Endothelial cell (in vitro differentiated cells): Measurements from ENCODE around the gene COG5. TPM values are rescaled to one million over a fixed set of nuclear protein-coding genes. Genes with fewer than 3 reads are reported as not detected.
A peak's percentile ranks its signal among the peaks of the same experiment; 100 is the strongest.
"Not testable (repeated sequence)": the region's sequence is repeated elsewhere in the genome, so short reads cannot be mapped to it uniquely, and the experiment has no call there.

Source experiments
- DNase-seq: peaks from one replicate; pipeline ENCODE4 v3.0.0; 2021; ENCODE audit warnings: low spot score
- H3K27ac Mint-ChIP-seq: one replicate; pipeline ENCODE4 v1.8.0; 2021; ENCODE audit warnings: mixed read lengths, inconsistent platforms; ENCODE audit not compliant: unreplicated experiment
- H3K27me3 Mint-ChIP-seq: one replicate; pipeline ENCODE4 v1.8.0; 2021; ENCODE audit warnings: mild to moderate bottlenecking, moderate library complexity, mixed read lengths, inconsistent platforms; ENCODE audit not compliant: unreplicated experiment
- H3K36me3 Mint-ChIP-seq: one replicate; pipeline ENCODE4 v1.8.0; 2021; ENCODE audit warnings: mild to moderate bottlenecking, low read depth, mixed read lengths, inconsistent platforms; ENCODE audit not compliant: unreplicated experiment
- H3K4me1 Mint-ChIP-seq: one replicate; pipeline ENCODE4 v1.8.0; 2021; ENCODE audit warnings: mild to moderate bottlenecking, mixed read lengths, inconsistent platforms; ENCODE audit not compliant: unreplicated experiment
- H3K4me3 Mint-ChIP-seq: one replicate; pipeline ENCODE4 v1.8.0; 2021; ENCODE audit warnings: mild to moderate bottlenecking, mixed read lengths, inconsistent platforms; ENCODE audit not compliant: unreplicated experiment
- H3K9me3 Mint-ChIP-seq: one replicate; pipeline ENCODE4 v1.8.0; 2021; ENCODE audit warnings: mixed read lengths, inconsistent platforms; ENCODE audit not compliant: unreplicated experiment
- CTCF ChIP-seq: fragments of 200-600 bp; sonication (generic); IDR thresholded peaks from one replicate; pipeline ENCODE4 v1.5.0; 2021; ENCODE audit warnings: antibody characterized with exemption; ENCODE audit not compliant: unreplicated experiment
- total RNA-seq: library from RNA; stranded (reverse); fragmentation: NEBNext Ultra II Directional; extraction: Animal tissue kit (Norgen Biotek cat#: 25700); gene quantifications from one replicate; pipeline ENCODE4 v1.2.1, GENCODE V29; 2021; ENCODE audit not compliant: unreplicated experiment

COG5 gene
- total RNA-seq, 1 donor from 2014 or later = 26.7 TPM

- Mint-ChIP-seq H3K27me3 (no peaks in the 10 kb centered on the region), H3K4me3 (no peak overlapping the region), H3K27ac (no peak overlapping the region), H3K9me3 (no peaks in the 10 kb centered on the region), H3K4me1 (peaks cover 3% of the 10 kb centered on the region), H3K36me3 (peaks cover 10% of the 10 kb centered on the region)
- no peak for DNase-seq
- no peak for TF ChIP-seq CTCF
Measured at GRCh38 chr7:107160389-107160788, 403.3 kb downstream of the COG5 start.

GRCh38 chr7:107158028-107158427 is 405.7 kb downstream of the COG5 start:
- H3K27ac Mint-ChIP-seq = no peak overlapping the region
- no peaks in the 10 kb centered on the region for H3K27me3 Mint-ChIP-seq
- TF ChIP-seq CTCF = no peak
- H3K36me3 Mint-ChIP-seq = peaks cover 11% of the 10 kb centered on the region
- H3K4me1 Mint-ChIP-seq = no peaks in the 10 kb centered on the region
- no peaks in the 10 kb centered on the region for H3K9me3 Mint-ChIP-seq
- no peak for DNase-seq
- no peak overlapping the region for H3K4me3 Mint-ChIP-seq

- H3K27me3 Mint-ChIP-seq = no peaks in the 10 kb centered on the region
- peak overlapping the region; percentile 39 for H3K4me3 Mint-ChIP-seq
- H3K9me3 Mint-ChIP-seq = no peaks in the 10 kb centered on the region
- no peak for DNase-seq
- TF ChIP-seq CTCF = no peak
- H3K27ac Mint-ChIP-seq = no peak overlapping the region
- H3K36me3 Mint-ChIP-seq = peaks cover 11% of the 10 kb centered on the region
- no peaks in the 10 kb centered on the region for H3K4me1 Mint-ChIP-seq
Measured at GRCh38 chr7:107157091-107157490, 406.6 kb downstream of the COG5 start.

GRCh38 chr7:107155726-107156125 is 408.0 kb downstream of the COG5 start:
- peak overlapping the region; percentile 42 for H3K4me3 Mint-ChIP-seq
- DNase-seq, H3K9me3 Mint-ChIP-seq, H3K4me1 Mint-ChIP-seq, H3K27me3 Mint-ChIP-seq, H3K27ac Mint-ChIP-seq: not testable (repeated sequence)
- H3K36me3 Mint-ChIP-seq = peaks cover 11% of the 10 kb centered on the region

- Mint-ChIP-seq H3K27me3 (no peaks in the 10 kb centered on the region), H3K4me3 (no peak overlapping the region), H3K4me1 (no peaks in the 10 kb centered on the region), H3K27ac (no peak overlapping the region), H3K9me3 (no peaks in the 10 kb centered on the region), H3K36me3 (peaks cover 11% of the 10 kb centered on the region)
- no peak for DNase-seq
- TF ChIP-seq CTCF = no peak
Measured at GRCh38 chr7:107154826-107155225, 408.9 kb downstream of the COG5 start.

- no peak overlapping the region for H3K4me3 Mint-ChIP-seq
- no peaks in the 10 kb centered on the region for H3K9me3 Mint-ChIP-seq
- no peak overlapping the region for H3K27ac Mint-ChIP-seq
- peaks cover 2% of the 10 kb centered on the region for H3K4me1 Mint-ChIP-seq
- H3K36me3 Mint-ChIP-seq = peaks cover 8% of the 10 kb centered on the region
- no peak for TF ChIP-seq CTCF
- no peak for DNase-seq
- no peaks in the 10 kb centered on the region for H3K27me3 Mint-ChIP-seq
Measured at GRCh38 chr7:107152011-107152410, 411.7 kb downstream of the COG5 start.
